GM12892 (cell line): ENCODE data around the gene C6orf52.
"Not testable (repeated sequence)": the region's sequence is repeated elsewhere in the genome, so short reads cannot be mapped to it uniquely, and the experiment has no call there.

Experiments
- DNase-seq: peaks from one replicate; pipeline ENCODE4 v3.0.0; 2011; ENCODE audit not compliant: insufficient read length
- FAIRE-seq: peaks from 2 replicates; lab custom pipeline; 2011; peaks lifted over from hg19 to GRCh38; lab: Jason Lieb, UNC
- POLR2A ChIP-seq: IDR thresholded peaks from 2 replicates; pipeline ENCODE4 v1.6.1; 2011; ENCODE audit warnings: low read depth, low read length, control low read depth
- POLR2AphosphoS5 ChIP-seq: IDR thresholded peaks from 2 replicates; pipeline ENCODE4 v1.6.1; 2011; ENCODE audit warnings: low read depth, low read length, control low read depth
- TAF1 ChIP-seq: IDR thresholded peaks from 2 replicates; pipeline ENCODE4 v1.6.1; 2011; ENCODE audit warnings: low read depth, mild to moderate bottlenecking, control low read depth, low read length, borderline replicate concordance

C6orf52 gene

GRCh38 chr6:10662742-10663141 is 31.7 kb downstream of the C6orf52 start:
- no peak for TF ChIP-seq TAF1
- TF ChIP-seq POLR2A = no peak
- no peak for TF ChIP-seq POLR2AphosphoS5
- DNase-seq (no peak), FAIRE-seq (no peak)

- DNase-seq (no peak), FAIRE-seq (no peak)
- TF ChIP-seq POLR2AphosphoS5 (no peak), TAF1 (no peak), POLR2A (no peak)
These were observed 32.2 kb downstream of the C6orf52 start for GRCh38 chr6:10662207-10662606.

GRCh38 chr6:10660431-10661191 is 33.8 kb downstream of the C6orf52 start:
- FAIRE-seq, DNase-seq: not testable (repeated sequence)

- no peak for FAIRE-seq
- no peak for TF ChIP-seq POLR2AphosphoS5
- no peak for TF ChIP-seq TAF1
- TF ChIP-seq POLR2A = no peak
- DNase-seq = no peak
These were observed 34.6 kb downstream of the C6orf52 start for GRCh38 chr6:10659699-10660348.

GRCh38 chr6:10658910-10659698 is 35.3 kb downstream of the C6orf52 start:
- FAIRE-seq (no peak), DNase-seq (no peak)

GRCh38 chr6:10655508-10656055 is 38.8 kb downstream of the C6orf52 start:
- no peak for TF ChIP-seq TAF1
- TF ChIP-seq POLR2AphosphoS5 = no peak
- DNase-seq (no peak), FAIRE-seq (peak; percentile 51)

More at GRCh38 chr6:10658910-10659698, 35.3 kb downstream of the C6orf52 start:
- TF ChIP-seq TAF1 (no peak), POLR2AphosphoS5 (no peak), POLR2A (no peak)

GRCh38 chr6:10644225-10644624 is 50.2 kb downstream of the C6orf52 start:
- FAIRE-seq = no peak
- no peak for TF ChIP-seq TAF1
- no peak for TF ChIP-seq POLR2A
- no peak for TF ChIP-seq POLR2AphosphoS5
- DNase-seq = no peak

- DNase-seq (no peak), FAIRE-seq (peak; percentile 83)
- no peak for TF ChIP-seq POLR2AphosphoS5
- no peak for TF ChIP-seq POLR2A
- TF ChIP-seq TAF1 = no peak
These were observed 51.2 kb downstream of the C6orf52 start for GRCh38 chr6:10643201-10643651.

- no peak for TF ChIP-seq POLR2A
- no peak for TF ChIP-seq TAF1
- DNase-seq = no peak
- no peak for FAIRE-seq
These were observed 52.9 kb downstream of the C6orf52 start for GRCh38 chr6:10641528-10641927.

GRCh38 chr6:10640412-10640811 is 54.0 kb downstream of the C6orf52 start:
- no peak for DNase-seq
- TF ChIP-seq POLR2AphosphoS5 = no peak
- TF ChIP-seq TAF1 = no peak
- no peak for TF ChIP-seq POLR2A
- no peak for FAIRE-seq

GRCh38 chr6:10633216-10633615 is 61.2 kb downstream of the C6orf52 start:
- DNase-seq (peak; percentile 20), FAIRE-seq (peak; percentile 40)
- TF ChIP-seq POLR2A (no peak), POLR2AphosphoS5 (no peak), TAF1 (no peak)

GRCh38 chr6:10630178-10630577 is 64.2 kb downstream of the C6orf52 start:
- FAIRE-seq = no peak
- no peak for TF ChIP-seq TAF1
- TF ChIP-seq POLR2A = no peak
- TF ChIP-seq POLR2AphosphoS5 = no peak
- no peak for DNase-seq
